Neural crest cell (in vitro differentiated cells): ENCODE data around the gene SCRN1. TPM values are rescaled to one million over a fixed set of nuclear protein-coding genes. Genes with fewer than 3 reads are reported as not detected.

Experiments
- DNase-seq: peaks from one replicate; pipeline ENCODE4 v3.0.0; 2021; ENCODE audit warnings: low read depth, mixed read lengths, low spot score
- H3K27ac Mint-ChIP-seq: one replicate; pipeline ENCODE4 v1.8.0; 2021; ENCODE audit warnings: mild to moderate bottlenecking, mixed read lengths; ENCODE audit not compliant: unreplicated experiment
- H3K27me3 Mint-ChIP-seq: 2 replicates; pipeline ENCODE4 v1.8.0; 2021; ENCODE audit warnings: low read depth, mild to moderate bottlenecking, mixed read lengths
- H3K36me3 Mint-ChIP-seq: 2 replicates; pipeline ENCODE4 v1.8.0; 2021; ENCODE audit warnings: low read depth, mild to moderate bottlenecking, mixed read lengths
- H3K4me1 Mint-ChIP-seq: 2 replicates; pipeline ENCODE4 v1.8.0; 2021; ENCODE audit warnings: mixed read lengths
- H3K4me3 Mint-ChIP-seq: one replicate; pipeline ENCODE4 v1.8.0; 2021; ENCODE audit warnings: mild to moderate bottlenecking, mixed read lengths
- H3K9me3 Mint-ChIP-seq: 2 replicates; pipeline ENCODE4 v1.8.0; 2021; ENCODE audit warnings: mixed read lengths
- CTCF ChIP-seq: fragments of 200-600 bp; sonication (generic); conservative IDR thresholded peaks from 2 replicates; pipeline ENCODE4 v1.5.0; 2021; ENCODE audit warnings: antibody characterized with exemption, mild to moderate bottlenecking
- total RNA-seq: library from RNA; stranded (reverse); gene quantifications from 2 replicates; pipeline ENCODE4 v1.2.1, GENCODE V29; 2021

Gene SCRN1
- total RNA-seq, 1 donor from 2014 or later, result 76.8 TPM

- Mint-ChIP-seq H3K4me3 (no peak overlapping the region), H3K27ac (no peak overlapping the region), H3K9me3 (no peaks in the 10 kb centered on the region), H3K27me3 (no peaks in the 10 kb centered on the region), H3K4me1 (peaks cover 20% of the 10 kb centered on the region), H3K36me3 (peaks cover 8% of the 10 kb centered on the region)
- no peak for DNase-seq
- no peak for TF ChIP-seq CTCF
Observed at GRCh38 chr7:29920491-29920890, 69.1 kb downstream of the SCRN1 start.

- no peaks in the 10 kb centered on the region for H3K9me3 Mint-ChIP-seq
- TF ChIP-seq CTCF, result no peak
- H3K27ac Mint-ChIP-seq, result no peak overlapping the region
- peaks cover 6% of the 10 kb centered on the region for H3K36me3 Mint-ChIP-seq
- no peak overlapping the region for H3K4me3 Mint-ChIP-seq
- peaks cover 18% of the 10 kb centered on the region for H3K4me1 Mint-ChIP-seq
- no peaks in the 10 kb centered on the region for H3K27me3 Mint-ChIP-seq
- DNase-seq, result no peak
Observed at GRCh38 chr7:29919790-29920189, 69.8 kb downstream of the SCRN1 start.

GRCh38 chr7:29918850-29919249 lies 70.8 kb downstream of the SCRN1 start:
- Mint-ChIP-seq H3K36me3 (peaks cover 4% of the 10 kb centered on the region), H3K27me3 (no peaks in the 10 kb centered on the region), H3K27ac (no peak overlapping the region), H3K4me3 (no peak overlapping the region), H3K9me3 (no peaks in the 10 kb centered on the region), H3K4me1 (peaks cover 13% of the 10 kb centered on the region)
- no peak for TF ChIP-seq CTCF
- DNase-seq, result no peak

GRCh38 chr7:29917641-29918040 lies 72.0 kb downstream of the SCRN1 start:
- H3K4me1 Mint-ChIP-seq, result peaks cover 8% of the 10 kb centered on the region
- TF ChIP-seq CTCF, result no peak
- no peak for DNase-seq
- H3K27ac Mint-ChIP-seq, result no peak overlapping the region
- H3K4me3 Mint-ChIP-seq, result no peak overlapping the region
- H3K9me3 Mint-ChIP-seq, result no peaks in the 10 kb centered on the region
- peaks cover 7% of the 10 kb centered on the region for H3K36me3 Mint-ChIP-seq
- no peaks in the 10 kb centered on the region for H3K27me3 Mint-ChIP-seq

DNA sequence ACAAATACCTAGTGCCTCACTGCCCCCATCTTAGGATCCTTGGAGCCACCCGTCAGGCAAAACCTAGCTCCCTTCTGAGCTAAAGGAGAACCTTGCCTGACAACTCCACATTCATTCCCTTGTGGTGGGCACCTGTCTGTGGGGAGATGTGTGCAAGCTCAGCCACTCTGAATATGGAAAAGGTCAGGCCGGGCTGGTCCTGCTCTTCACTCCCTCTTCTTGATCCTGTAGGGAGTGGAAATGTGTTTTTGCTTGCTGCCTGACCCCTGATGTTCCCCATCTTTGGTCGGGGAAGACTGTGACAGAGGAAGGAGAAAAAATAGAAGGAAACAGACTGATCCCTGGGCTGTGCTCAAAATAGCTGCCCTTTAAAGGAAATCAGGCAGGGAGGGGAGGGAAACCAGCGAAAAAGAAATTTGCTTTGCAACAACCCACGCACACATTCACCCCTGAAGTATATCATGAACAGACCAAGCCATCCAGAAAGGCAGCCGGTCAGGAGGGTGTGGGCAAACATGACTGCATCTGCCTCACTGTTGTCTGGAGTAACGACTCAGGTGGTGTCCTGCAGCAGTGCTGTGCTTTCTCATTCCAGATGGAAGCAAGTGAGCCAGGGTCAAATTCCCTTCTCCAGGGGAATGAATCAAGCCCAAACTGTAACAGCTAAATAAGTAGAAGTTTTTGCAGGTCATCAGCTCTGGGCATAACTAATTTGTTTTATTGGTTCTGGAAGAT lies 74.0 kb downstream of the SCRN1 start:
- TF ChIP-seq CTCF, result no peak
- H3K4me1 Mint-ChIP-seq, result peaks cover 3% of the 10 kb centered on the region
- no peak overlapping the region for H3K4me3 Mint-ChIP-seq
- H3K36me3 Mint-ChIP-seq, result peaks cover 7% of the 10 kb centered on the region
- no peaks in the 10 kb centered on the region for H3K9me3 Mint-ChIP-seq
- no peak for DNase-seq
- H3K27ac Mint-ChIP-seq, result peak overlapping the region; percentile 15
- no peaks in the 10 kb centered on the region for H3K27me3 Mint-ChIP-seq
